Smooth muscle cell (in vitro differentiated cells): ENCODE measurements around the gene PLXDC2. TPM values are rescaled to one million over a fixed set of nuclear protein-coding genes. Genes with fewer than 3 reads are reported as not detected.
A peak's percentile ranks its signal among the peaks of the same experiment; 100 is the strongest.

Source experiments
- DNase-seq: peaks from one replicate; lab custom pipeline; 2025; ENCODE audit not compliant: unreplicated experiment; lab: John Stamatoyannopoulos, UW
- H2AFZ ChIP-seq: fragments of 200-600 bp; sonication (generic); 2 replicates; pipeline ENCODE4 v1.6.0; 2016; ENCODE audit warnings: antibody characterized with exemption, low read depth, mild to moderate bottlenecking
- H3F3A ChIP-seq: fragments of 200-600 bp; sonication (generic); 2 replicates; pipeline ENCODE4 v1.6.0; 2017; ENCODE audit warnings: antibody characterized with exemption, low read depth
- H3K27ac ChIP-seq: fragments of 200-600 bp; sonication (generic); 2 replicates; pipeline ENCODE4 v1.5.1; 2016; ENCODE audit warnings: low read depth, mild to moderate bottlenecking
- H3K27me3 ChIP-seq: fragments of 200-600 bp; sonication (generic); 2 replicates; pipeline ENCODE4 v1.6.1; 2016; ENCODE audit warnings: low read depth, mild to moderate bottlenecking
- H3K36me3 ChIP-seq: fragments of 200-600 bp; sonication (generic); 2 replicates; pipeline ENCODE4 v1.5.1; 2016; ENCODE audit warnings: low read depth
- H3K4me1 ChIP-seq: fragments of 200-600 bp; sonication (generic); 2 replicates; pipeline ENCODE4 v1.5.1; 2016; ENCODE audit warnings: low read depth
- H3K4me2 ChIP-seq: fragments of 200-600 bp; sonication (generic); 2 replicates; pipeline ENCODE4 v1.6.0; 2016; ENCODE audit warnings: mild to moderate bottlenecking
- H3K4me3 ChIP-seq: fragments of 200-600 bp; sonication (generic); 2 replicates; pipeline ENCODE4 v1.5.1; 2016; ENCODE audit warnings: mild to moderate bottlenecking
- H3K79me2 ChIP-seq: fragments of 200-600 bp; sonication (generic); 2 replicates; pipeline ENCODE4 v1.6.0; 2016; ENCODE audit warnings: low read depth, mild to moderate bottlenecking
- H3K9ac ChIP-seq: fragments of 200-600 bp; sonication (generic); 2 replicates; pipeline ENCODE4 v1.6.0; 2016; ENCODE audit warnings: low read depth
- H3K9me3 ChIP-seq: fragments of 200-600 bp; sonication (generic); replicated peaks from 2 replicates; pipeline ENCODE4 v1.5.1; 2016; ENCODE audit warnings: low read depth
- H4K20me1 ChIP-seq: fragments of 200-600 bp; sonication (generic); 2 replicates; pipeline ENCODE4 v1.6.0; 2016; ENCODE audit warnings: low read depth
- WGBS: methylation state at CpG from one replicate; pipeline ENCODE4 v1.1.7; 2016; ENCODE audit warnings: low lambda C conversion rate; 5-methylcytosine and 5-hydroxymethylcytosine counted together
- polyA plus RNA-seq: library from polyadenylated mRNA; unstranded; fragments of >200 nt; fragmentation: Nextera tagmentation; extraction: Ambion mirVana; gene quantifications from 2 replicates; pipeline ENCODE4 v1.2.1, GENCODE V29; 2016
- total RNA-seq: library from RNA; depleted of rRNA; stranded (reverse); fragments of >200 nt; gene quantifications from 2 replicates; pipeline ENCODE4 v1.2.3, GENCODE V29; 2014
- TF ChIP-seq, protein P1 (sequence below): fragments of 200-600 bp; sonication (generic); IDR thresholded peaks from 2 replicates; pipeline ENCODE4 v1.5.1; 2017; ENCODE audit warnings: borderline replicate concordance, mild to moderate bottlenecking, antibody characterized with exemption; ENCODE audit not compliant: insufficient read depth, poor library complexity, severe bottlenecking

Gene PLXDC2
- total and polyA plus RNA-seq, 2 experiments from 2014 or later, result 7.3 to 24.9 TPM

DNA sequence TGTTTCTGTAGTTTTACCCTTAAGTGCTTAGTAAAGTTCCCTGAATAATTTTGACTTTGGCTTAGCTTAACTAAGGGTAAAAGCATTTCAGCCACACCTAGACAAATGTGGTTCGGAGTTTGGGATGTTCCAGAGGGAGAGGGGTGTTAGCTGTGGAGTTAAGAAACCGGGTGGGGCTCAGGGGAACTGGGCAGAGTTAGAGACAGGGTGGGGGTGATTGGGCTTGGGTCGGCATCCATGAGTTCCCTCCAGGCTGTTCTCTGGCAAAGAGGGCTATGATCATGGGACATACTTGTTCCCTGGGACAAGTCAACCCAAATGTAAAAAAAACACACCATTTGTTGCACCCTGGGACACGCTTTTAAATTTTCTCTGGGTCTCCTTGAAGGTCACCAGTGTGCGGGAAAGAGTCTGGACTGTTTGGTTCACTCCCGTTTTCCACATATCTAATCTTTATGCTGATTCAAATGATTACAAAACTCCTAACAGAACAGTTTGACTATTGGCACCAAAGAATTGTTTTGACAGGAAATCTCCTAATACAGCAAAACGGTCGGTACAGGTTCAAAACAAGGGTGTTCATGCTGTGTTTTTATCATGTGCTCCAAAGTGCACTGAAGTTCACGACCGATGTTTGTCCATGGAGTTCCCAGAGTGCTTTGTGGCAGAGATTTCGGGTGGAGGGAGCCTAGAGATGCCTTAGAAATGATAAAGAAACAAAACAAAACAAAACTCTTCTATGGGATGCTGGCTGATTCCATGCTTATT is 56.5 kb downstream of the PLXDC2 start:
- TF ChIP-seq, protein P1, sequence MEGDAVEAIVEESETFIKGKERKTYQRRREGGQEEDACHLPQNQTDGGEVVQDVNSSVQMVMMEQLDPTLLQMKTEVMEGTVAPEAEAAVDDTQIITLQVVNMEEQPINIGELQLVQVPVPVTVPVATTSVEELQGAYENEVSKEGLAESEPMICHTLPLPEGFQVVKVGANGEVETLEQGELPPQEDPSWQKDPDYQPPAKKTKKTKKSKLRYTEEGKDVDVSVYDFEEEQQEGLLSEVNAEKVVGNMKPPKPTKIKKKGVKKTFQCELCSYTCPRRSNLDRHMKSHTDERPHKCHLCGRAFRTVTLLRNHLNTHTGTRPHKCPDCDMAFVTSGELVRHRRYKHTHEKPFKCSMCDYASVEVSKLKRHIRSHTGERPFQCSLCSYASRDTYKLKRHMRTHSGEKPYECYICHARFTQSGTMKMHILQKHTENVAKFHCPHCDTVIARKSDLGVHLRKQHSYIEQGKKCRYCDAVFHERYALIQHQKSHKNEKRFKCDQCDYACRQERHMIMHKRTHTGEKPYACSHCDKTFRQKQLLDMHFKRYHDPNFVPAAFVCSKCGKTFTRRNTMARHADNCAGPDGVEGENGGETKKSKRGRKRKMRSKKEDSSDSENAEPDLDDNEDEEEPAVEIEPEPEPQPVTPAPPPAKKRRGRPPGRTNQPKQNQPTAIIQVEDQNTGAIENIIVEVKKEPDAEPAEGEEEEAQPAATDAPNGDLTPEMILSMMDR, result no peak
- Histone ChIP-seq H3K79me2 (no peaks in the 10 kb centered on the region), H3K4me3 (no peak overlapping the region), H3K36me3 (no peaks in the 10 kb centered on the region), H3K9me3 (no peaks in the 10 kb centered on the region), H3K4me2 (peak overlapping the region; percentile 48), H3K9ac (no peak overlapping the region), H3K27me3 (no peaks in the 10 kb centered on the region), H4K20me1 (no peaks in the 10 kb centered on the region), H2AFZ (no peak overlapping the region), H3K4me1 (no peaks in the 10 kb centered on the region), H3F3A (no peaks in the 10 kb centered on the region), H3K27ac (no peak overlapping the region)
- 73% methylated on average over 11 of the region's 11 CpGs for WGBS
- DNase-seq, result no peak

DNA sequence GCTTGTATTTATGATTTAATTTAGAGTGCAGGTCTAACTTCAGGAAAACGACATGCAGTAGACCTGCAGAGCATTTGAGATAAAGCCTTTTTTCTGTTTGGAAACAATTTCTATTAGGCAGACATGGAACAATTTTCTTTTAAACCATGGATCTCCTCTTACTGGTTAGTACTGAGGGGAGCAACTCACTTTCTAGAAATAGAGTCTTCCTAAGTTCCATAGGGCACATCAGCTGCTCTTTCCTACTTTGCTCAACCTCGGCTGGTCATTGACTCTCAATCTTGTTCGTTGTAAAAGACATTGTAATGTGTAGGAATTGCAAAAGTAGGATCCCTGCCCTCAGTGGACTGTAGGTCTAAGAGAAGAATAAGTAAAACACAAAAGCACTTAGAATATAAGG is 58.0 kb downstream of the PLXDC2 start:
- H3K27ac ChIP-seq, result no peak overlapping the region
- TF ChIP-seq, protein P1, result no peak
- H3K4me2 ChIP-seq, result no peak overlapping the region
- DNase-seq, result no peak
- H2AFZ ChIP-seq, result no peak overlapping the region
- no peaks in the 10 kb centered on the region for H3K9me3 ChIP-seq
- H3F3A ChIP-seq, result no peaks in the 10 kb centered on the region
- no peaks in the 10 kb centered on the region for H3K27me3 ChIP-seq
- no peaks in the 10 kb centered on the region for H4K20me1 ChIP-seq
- no peak overlapping the region for H3K9ac ChIP-seq
- no peak overlapping the region for H3K4me3 ChIP-seq
- 87% methylated on average over 3 of the region's 3 CpGs for WGBS
- H3K4me1 ChIP-seq, result no peaks in the 10 kb centered on the region
- H3K79me2 ChIP-seq, result no peaks in the 10 kb centered on the region
- no peaks in the 10 kb centered on the region for H3K36me3 ChIP-seq

DNA sequence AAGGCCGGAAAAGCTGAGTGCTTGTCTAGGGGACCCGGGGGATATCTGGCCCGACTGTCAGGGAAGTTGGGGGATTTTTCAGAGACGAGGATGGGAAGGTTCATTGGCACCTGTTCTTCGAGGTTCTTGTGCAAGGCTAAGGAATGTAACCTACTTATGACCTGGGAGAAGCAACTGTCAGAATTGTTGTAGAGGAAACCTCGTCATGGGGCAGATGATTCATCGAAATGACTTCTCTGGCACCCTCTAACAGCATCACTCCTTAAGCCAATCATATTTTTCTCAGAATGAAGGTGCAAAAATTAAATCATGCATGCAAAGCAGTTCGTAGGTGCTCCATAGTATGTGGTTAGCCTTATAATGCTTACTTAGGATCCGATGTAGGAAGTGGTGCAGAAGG is 58.6 kb downstream of the PLXDC2 start:
- no peak overlapping the region for H3K9ac ChIP-seq
- H3K4me1 ChIP-seq, result no peaks in the 10 kb centered on the region
- no peak overlapping the region for H3K27ac ChIP-seq
- H3F3A ChIP-seq, result no peaks in the 10 kb centered on the region
- no peak for DNase-seq
- H3K36me3 ChIP-seq, result no peaks in the 10 kb centered on the region
- H4K20me1 ChIP-seq, result no peaks in the 10 kb centered on the region
- no peaks in the 10 kb centered on the region for H3K27me3 ChIP-seq
- H3K4me3 ChIP-seq, result no peak overlapping the region
- 84% methylated on average over 9 of the region's 9 CpGs for WGBS
- H3K9me3 ChIP-seq, result no peaks in the 10 kb centered on the region
- TF ChIP-seq, protein P1, result no peak
- H2AFZ ChIP-seq, result no peak overlapping the region
- no peaks in the 10 kb centered on the region for H3K79me2 ChIP-seq
- H3K4me2 ChIP-seq, result no peak overlapping the region

DNA sequence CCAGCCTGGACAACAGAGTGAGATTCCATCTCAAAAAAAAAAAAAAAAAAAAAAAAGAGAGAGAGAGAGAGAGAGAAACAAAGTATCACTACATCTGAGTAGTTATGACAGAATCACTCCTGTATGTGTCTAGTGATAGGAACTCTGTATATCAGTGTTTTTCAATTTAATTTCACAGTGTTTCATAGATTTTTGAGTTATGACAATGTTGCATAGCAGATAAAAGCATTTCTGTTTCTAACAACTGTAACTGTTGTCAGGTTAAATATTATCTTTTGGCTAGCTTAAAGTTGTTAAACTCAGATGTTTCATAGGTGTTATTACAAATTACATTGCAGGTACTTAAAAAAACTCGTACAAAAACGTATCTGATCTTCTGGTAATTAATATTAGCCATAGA is 60.3 kb downstream of the PLXDC2 start:
- no peaks in the 10 kb centered on the region for H3K79me2 ChIP-seq
- no peaks in the 10 kb centered on the region for H3F3A ChIP-seq
- H3K4me2 ChIP-seq, result no peak overlapping the region
- H3K9ac ChIP-seq, result no peak overlapping the region
- H3K27me3 ChIP-seq, result no peaks in the 10 kb centered on the region
- H3K9me3 ChIP-seq, result no peaks in the 10 kb centered on the region
- H3K4me1 ChIP-seq, result no peaks in the 10 kb centered on the region
- no peak overlapping the region for H3K4me3 ChIP-seq
- H2AFZ ChIP-seq, result no peak overlapping the region
- H3K36me3 ChIP-seq, result no peaks in the 10 kb centered on the region
- 93% methylated on average over 2 of the region's 2 CpGs for WGBS
- no peak for DNase-seq
- TF ChIP-seq, protein P1, result no peak
- no peaks in the 10 kb centered on the region for H4K20me1 ChIP-seq
- no peak overlapping the region for H3K27ac ChIP-seq
